ENCODE measurements around the gene UBE2E3.
A peak's percentile ranks its signal among the peaks of the same experiment; 100 is the strongest.
"Not testable (repeated sequence)": the region's sequence is repeated elsewhere in the genome, so short reads cannot be mapped to it uniquely, and the experiment has no call there.

Gene UBE2E3

DNA sequence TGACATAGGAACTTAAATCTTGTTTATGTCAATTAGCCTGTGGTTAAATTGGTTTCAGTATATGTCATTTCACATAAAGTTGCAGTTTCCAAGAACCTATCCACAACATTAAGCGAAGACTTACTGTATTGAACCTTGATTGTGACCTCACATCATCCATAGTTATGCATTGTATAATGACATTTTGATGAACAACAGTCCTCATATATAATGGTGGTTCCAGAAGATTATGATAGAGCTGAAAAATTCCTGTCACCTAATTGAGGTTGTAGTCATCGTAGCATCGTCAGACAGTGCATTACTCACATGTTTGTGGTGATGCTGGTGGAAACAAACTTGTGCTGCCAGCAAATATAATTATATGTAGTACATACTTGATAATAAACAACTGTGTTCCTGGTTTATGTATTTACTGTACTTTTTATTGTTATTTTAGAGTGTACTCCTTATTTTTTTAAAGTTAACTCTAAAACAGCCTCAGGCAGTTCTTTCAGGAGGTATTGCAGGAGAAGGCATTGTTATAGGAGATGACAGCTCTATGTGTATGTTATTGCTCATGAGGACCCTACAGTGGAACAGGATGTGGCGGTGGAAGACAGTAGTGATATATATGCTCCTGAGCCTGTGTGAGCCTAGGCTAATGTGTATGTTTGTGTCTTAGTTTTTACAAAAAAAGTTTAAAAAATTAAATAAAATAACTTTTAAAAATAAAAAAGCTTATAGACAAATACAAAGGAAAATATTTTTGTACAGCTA is 56.6 kb downstream of the UBE2E3 start:
- no peak for DNase-seq

DNA sequence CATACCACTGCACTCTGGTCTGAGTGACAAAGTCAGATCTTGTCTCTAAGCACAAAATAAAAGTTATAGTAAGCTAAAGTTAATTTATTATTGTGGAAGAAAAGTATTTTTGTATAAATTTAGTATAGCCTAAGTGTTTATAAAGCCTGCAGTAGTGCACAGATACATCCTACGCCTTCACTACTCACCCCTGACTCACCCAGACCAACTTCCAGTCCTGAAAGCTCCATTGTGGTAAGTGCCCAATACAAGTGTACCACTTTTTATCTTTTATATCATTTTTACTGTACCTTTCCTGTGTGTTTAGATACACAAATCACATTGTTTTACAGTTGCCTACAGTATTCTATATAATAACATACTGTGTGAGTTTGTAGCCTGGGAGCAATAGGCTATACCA is 57.5 kb downstream of the UBE2E3 start:
- no peak for DNase-seq

DNA sequence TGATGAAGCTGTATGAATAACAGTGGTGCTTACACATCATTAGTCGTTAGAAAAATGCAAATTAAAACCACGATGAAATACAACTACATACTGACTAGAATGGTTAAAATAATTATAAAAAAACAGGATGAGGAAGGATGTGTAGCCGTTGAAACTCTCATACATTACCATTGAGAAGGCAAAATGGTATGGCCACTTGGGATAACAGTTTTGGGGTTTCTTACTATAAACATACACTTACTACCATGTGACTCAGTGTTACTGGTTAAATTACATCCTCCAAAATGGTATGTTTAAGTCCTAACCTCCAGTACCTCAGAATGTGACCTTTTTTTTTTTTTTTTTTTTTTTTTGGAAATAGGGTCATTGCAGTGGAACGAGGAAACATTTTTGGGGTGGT is 58.4 kb downstream of the UBE2E3 start:
- DNase-seq = no peak

- DNase-seq = not testable (repeated sequence)
Observed at GRCh38 chr2:181040839-181041238, 60.4 kb downstream of the UBE2E3 start.

- DNase-seq = no peak
Observed at GRCh38 chr2:181041661-181042060, 61.3 kb downstream of the UBE2E3 start.

DNA sequence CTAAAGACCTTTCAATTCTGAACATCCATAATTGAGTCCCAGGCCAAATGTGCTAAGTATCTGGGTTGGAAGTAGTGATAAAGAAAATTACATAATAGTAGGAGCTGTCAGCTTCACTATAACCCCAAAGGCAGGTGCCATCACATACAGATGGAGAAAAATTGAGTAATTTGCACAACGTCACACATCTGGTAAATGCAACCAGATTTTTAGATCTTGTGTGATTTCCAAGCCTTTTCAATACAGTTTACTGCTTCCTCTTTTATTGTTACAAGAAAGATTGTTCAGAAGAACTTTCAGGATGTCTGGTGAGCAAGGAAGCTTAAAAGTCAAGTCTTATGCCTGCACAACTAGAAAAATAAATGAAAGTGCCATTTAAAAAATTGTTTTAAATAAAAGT is 62.3 kb downstream of the UBE2E3 start:
- peak in 1 of 3 donors; percentile 13 for DNase-seq

- no peak for DNase-seq
Observed at GRCh38 chr2:181046833-181047232, 66.4 kb downstream of the UBE2E3 start.

DNA sequence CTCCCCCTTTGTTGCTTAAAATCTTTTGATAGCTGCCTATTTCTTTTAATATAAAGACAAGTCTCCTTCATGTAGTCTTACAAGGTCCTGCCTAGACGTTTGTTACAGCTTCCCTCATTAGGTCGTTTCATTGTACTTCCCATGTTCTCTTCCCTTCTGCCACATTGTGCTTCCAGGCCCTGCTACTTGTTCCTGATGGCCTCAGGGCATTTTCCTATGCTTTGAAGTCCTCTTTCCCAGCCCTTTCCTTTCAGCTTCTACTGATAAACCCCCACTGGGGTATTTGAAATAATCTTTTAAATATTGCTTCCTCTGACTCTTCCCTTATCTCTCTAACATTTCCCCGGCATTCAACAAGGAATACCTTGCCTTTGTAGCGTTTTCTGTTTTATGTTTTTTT is 67.4 kb downstream of the UBE2E3 start:
- DNase-seq = no peak

GRCh38 chr2:181051861-181052522 is 71.6 kb downstream of the UBE2E3 start:
- DNase-seq = no peak

- no peak for DNase-seq
Observed at GRCh38 chr2:181052523-181052891, 72.1 kb downstream of the UBE2E3 start.

- DNase-seq = no peak
Observed at GRCh38 chr2:181054256-181054655, 73.9 kb downstream of the UBE2E3 start.

DNA sequence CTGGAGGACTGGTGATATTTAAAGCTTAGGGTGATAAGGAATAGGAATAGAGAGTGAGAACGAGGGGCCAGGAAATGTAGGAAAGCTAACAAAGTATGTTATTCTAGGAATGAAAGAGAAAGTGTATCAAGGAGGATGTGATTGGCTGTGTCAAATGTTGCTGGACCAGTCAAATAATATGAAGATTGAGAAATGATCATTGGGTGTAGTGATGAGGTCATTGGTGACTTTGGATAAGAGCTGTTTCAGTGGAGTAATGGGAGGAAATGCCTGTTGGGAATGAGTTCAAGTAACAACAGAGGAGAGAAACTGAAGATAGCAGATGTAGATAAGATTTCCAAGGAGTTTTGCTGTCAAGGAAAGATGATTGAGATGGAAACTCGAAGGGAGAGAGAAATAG is 74.4 kb downstream of the UBE2E3 start:
- DNase-seq = peak in 1 of 3 donors; percentile 7

DNA sequence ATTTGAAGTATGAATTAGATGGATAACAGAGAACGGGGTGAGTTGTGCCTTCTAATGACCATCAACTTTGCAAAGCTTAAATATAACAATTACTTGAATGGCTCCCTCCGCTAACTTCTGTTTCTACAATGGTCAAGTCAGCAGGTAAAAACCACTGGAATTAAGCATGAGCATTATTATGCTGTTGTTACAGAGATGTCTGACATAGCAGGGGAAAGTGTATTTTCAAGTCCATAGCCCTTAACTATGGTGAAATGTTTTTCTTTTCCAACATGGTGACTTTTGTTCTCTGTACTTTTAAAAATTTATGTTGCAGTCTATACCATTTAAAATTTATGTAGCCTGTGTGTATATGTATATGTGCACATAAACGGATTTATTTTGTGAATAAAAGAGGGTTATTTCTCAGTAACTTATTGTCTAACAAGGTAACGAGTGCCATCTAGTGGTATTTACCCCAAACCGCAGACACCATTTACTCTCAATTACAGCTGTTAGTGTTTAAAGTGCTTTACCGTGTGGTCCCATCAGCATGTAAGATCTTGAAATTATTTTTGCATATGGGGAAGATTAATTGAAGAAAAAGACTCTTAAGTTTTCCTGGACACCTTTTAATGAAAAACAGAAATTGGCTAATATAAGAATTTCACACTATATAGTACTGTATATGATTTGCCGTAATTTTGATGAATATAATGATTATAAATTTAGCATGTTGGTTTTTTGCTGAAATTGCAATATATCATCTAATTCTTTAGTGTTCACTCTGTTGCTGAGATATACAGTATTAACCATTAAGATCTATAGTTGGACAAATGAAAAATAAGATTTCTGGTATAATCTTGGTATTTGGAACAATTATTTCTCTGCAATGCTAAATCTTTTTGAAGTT is 78.2 kb downstream of the UBE2E3 start:
- peak; percentile 61 to 72 (median 69) for DNase-seq

DNA sequence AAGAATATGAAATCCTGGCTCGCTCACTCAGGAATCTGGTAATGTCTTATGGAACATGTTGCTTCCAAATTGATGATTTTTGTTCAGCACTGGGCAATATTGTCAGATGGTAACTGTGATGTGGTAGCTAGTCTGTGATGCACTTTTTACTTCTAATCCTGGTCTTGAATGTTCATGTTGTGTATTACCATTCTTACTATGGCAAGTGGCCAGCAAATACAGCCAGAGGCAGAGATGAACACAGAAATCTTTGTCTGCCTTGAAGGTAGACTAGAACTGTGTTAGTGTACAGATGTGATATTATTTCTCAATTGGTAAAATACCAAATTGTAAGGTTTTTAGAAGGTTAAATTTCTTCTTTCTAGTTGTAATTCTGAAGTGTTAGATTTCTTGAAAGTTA is 83.3 kb downstream of the UBE2E3 start:
- DNase-seq = no peak

- no peak for DNase-seq
Observed at GRCh38 chr2:181065458-181065857, 85.1 kb downstream of the UBE2E3 start.

DNA sequence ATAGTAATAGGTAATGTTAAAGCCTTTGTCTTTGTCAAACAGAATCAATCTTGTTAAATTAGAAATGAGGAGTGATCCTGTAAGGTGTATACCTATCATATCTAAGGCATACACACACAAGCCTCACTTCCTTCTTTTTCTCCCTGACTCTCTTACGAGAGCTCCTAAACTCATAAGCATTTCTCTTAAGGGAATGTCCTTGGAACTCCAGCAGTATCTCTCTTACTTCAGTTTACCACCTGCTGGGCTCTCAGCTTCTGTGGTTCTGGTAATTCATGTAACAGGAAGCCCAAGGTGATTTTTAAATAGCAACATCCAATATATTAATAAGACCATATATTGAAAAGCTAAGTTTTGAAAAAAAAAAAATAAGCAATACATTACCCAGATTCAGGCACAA is 85.9 kb downstream of the UBE2E3 start:
- DNase-seq = no peak

GRCh38 chr2:181070119-181070835 is 89.9 kb downstream of the UBE2E3 start:
- peak; percentile 10 to 24 (median 12) for DNase-seq

DNA sequence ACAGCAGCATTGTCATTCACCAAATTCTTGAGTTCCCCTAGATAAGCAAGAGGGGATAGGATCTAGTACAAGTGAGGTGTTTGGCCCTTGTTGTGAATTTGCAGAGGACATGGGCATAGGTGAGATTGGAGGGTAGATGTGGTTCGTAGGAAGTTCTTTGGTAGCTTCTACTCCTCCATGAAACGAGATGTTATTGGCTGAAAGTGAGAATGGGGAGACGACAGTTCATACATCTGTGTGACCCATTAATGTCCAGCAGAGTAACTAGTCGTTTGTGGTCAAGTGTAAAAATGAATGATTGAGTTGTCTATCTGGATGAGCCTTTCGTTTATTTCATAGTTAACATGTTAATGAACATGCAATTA is 90.4 kb downstream of the UBE2E3 start:
- DNase-seq = no peak

GRCh38 chr2:181072486-181073235 is 92.3 kb downstream of the UBE2E3 start:
- DNase-seq = peak; percentile 57 to 85 (median 80)

- no peak for DNase-seq
Observed at GRCh38 chr2:181073896-181074295, 93.5 kb downstream of the UBE2E3 start.

- DNase-seq = no peak
Observed at GRCh38 chr2:181074457-181074856, 94.1 kb downstream of the UBE2E3 start.

DNA sequence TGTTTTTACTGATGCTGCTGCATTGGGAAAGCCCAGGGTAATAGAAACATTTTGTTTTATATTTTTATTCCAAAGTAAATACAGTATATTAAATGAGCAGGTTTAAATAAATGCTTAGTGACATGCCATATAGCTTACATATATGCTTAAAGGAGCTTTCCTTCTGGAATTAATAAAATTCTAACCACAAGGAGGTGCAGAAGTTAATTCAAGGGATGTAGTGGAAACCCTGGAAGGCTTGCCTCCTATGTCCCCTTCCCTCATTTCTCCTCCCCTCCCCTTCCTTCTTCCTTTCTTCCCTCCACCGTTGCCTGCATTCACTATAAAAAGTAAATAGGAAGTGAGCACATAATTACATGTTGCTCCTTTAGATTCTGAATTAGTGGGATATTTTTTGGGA is 96.3 kb downstream of the UBE2E3 start:
- DNase-seq = no peak
